ENCODE results near the gene SELENON. TPM values are rescaled to one million over a fixed set of nuclear protein-coding genes. Genes with fewer than 3 reads are reported as not detected.

SELENON gene
- total and polyA plus RNA-seq, 9 of the 15 experiments (the other 6 are each of a cell fraction or from before 2014, with no cell fraction given): 0.43 to 26.7 (median 7.0) TPM

DNA sequence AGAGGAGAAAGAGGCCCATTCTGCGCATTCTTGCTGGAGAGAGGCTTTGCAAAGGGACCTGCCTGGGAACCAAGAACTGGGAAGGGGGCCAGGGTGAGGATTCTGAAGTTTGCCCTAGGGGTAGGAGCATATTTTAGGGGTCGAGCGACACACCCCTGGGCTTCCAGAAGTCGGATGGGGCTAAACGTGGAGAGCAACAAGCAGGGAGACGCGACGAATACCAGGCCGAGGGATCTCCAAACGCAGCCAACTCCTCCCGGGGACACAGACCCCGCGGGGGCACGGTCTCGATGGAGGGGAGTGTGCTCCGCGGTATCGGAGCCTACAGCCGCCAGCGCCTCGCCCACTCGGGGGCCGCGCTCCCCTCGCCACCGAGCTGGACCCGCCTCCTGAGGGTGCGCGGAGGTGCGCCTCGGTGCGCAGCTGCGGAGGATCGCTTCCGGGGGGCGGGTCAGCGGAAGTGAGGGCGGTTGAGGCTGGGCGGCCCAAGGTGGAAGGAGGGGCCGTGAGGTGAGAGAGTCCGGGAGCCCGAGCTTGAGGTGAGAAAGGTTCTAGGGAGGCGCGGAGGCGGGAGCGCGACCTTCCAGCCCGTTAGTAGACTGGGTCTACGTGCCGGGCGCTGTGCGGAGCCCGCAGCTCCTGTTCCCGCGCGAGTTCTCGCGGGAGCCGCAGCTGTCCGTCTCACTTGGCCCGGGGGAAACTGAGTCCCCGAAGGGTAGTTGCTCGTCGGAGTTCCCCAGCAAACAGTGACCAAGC lies 19.7 kb downstream of the SELENON start, which contains the start of gene MTFR1L (continued):
- TF ChIP-seq ETS2 (tag; IDR thresholded peaks at IDR 0.05; ENCODE audit: borderline replicate concordance, poor library complexity, severe bottlenecking): no peak
- no peak for TF ChIP-seq ZNF146 (CRISPR knock-in tag; IDR thresholded peaks at IDR 0.05; ENCODE audit: unreplicated experiment)
- TF ChIP-seq RBM34 (IDR thresholded peaks at IDR 0.05; ENCODE audit: borderline replicate concordance, insufficient read depth, low read length): no peak
- TF ChIP-seq NEUROD1 (IDR thresholded peaks at IDR 0.05; ENCODE audit: borderline replicate concordance, low read depth, low read length, partially characterized antibody): no peak
- TF ChIP-seq CTBP1 (IDR thresholded peaks at IDR 0.05; ENCODE audit: borderline replicate concordance): peak; percentile 87
- TF ChIP-seq MYNN (IDR thresholded peaks at IDR 0.05): peak; percentile 49; the same call in 1 of the 2 replicates
- TF ChIP-seq MYNN (CRISPR knock-in tag; IDR thresholded peaks at IDR 0.05): no peak
- TF ChIP-seq ZNF134 (CRISPR knock-in tag; conservative IDR thresholded peaks at IDR 0.05): no peak
- TF ChIP-seq, protein P1, sequence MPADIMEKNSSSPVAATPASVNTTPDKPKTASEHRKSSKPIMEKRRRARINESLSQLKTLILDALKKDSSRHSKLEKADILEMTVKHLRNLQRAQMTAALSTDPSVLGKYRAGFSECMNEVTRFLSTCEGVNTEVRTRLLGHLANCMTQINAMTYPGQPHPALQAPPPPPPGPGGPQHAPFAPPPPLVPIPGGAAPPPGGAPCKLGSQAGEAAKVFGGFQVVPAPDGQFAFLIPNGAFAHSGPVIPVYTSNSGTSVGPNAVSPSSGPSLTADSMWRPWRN (IDR thresholded peaks at IDR 0.05; ENCODE audit: low read depth): no peak
- no peak for TF ChIP-seq NCOA2 (IDR thresholded peaks at IDR 0.05; ENCODE audit: partially characterized antibody in 2 of 2)
- no peak for TF ChIP-seq ZNF696 (CRISPR knock-in tag; conservative IDR thresholded peaks at IDR 0.05)
- TF ChIP-seq ZNF217 (CRISPR knock-in tag; IDR thresholded peaks at IDR 0.05): no peak
- no peak for TF ChIP-seq ZNF124 (CRISPR knock-in tag; IDR thresholded peaks at IDR 0.05)
- no peak for TF ChIP-seq HDAC3 (IDR thresholded peaks at IDR 0.05; ENCODE audit: borderline replicate concordance, partially characterized antibody)
- no peak for TF ChIP-seq RFX1 (IDR thresholded peaks at IDR 0.05)
- TF ChIP-seq, protein P2, sequence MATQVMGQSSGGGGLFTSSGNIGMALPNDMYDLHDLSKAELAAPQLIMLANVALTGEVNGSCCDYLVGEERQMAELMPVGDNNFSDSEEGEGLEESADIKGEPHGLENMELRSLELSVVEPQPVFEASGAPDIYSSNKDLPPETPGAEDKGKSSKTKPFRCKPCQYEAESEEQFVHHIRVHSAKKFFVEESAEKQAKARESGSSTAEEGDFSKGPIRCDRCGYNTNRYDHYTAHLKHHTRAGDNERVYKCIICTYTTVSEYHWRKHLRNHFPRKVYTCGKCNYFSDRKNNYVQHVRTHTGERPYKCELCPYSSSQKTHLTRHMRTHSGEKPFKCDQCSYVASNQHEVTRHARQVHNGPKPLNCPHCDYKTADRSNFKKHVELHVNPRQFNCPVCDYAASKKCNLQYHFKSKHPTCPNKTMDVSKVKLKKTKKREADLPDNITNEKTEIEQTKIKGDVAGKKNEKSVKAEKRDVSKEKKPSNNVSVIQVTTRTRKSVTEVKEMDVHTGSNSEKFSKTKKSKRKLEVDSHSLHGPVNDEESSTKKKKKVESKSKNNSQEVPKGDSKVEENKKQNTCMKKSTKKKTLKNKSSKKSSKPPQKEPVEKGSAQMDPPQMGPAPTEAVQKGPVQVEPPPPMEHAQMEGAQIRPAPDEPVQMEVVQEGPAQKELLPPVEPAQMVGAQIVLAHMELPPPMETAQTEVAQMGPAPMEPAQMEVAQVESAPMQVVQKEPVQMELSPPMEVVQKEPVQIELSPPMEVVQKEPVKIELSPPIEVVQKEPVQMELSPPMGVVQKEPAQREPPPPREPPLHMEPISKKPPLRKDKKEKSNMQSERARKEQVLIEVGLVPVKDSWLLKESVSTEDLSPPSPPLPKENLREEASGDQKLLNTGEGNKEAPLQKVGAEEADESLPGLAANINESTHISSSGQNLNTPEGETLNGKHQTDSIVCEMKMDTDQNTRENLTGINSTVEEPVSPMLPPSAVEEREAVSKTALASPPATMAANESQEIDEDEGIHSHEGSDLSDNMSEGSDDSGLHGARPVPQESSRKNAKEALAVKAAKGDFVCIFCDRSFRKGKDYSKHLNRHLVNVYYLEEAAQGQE (IDR thresholded peaks at IDR 0.05; ENCODE audit: borderline replicate concordance): no peak
- TF ChIP-seq, protein P2 (CRISPR knock-in tag; IDR thresholded peaks at IDR 0.05; ENCODE audit: low read depth): no peak
- TF ChIP-seq, protein P3, sequence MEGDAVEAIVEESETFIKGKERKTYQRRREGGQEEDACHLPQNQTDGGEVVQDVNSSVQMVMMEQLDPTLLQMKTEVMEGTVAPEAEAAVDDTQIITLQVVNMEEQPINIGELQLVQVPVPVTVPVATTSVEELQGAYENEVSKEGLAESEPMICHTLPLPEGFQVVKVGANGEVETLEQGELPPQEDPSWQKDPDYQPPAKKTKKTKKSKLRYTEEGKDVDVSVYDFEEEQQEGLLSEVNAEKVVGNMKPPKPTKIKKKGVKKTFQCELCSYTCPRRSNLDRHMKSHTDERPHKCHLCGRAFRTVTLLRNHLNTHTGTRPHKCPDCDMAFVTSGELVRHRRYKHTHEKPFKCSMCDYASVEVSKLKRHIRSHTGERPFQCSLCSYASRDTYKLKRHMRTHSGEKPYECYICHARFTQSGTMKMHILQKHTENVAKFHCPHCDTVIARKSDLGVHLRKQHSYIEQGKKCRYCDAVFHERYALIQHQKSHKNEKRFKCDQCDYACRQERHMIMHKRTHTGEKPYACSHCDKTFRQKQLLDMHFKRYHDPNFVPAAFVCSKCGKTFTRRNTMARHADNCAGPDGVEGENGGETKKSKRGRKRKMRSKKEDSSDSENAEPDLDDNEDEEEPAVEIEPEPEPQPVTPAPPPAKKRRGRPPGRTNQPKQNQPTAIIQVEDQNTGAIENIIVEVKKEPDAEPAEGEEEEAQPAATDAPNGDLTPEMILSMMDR (IDR thresholded peaks at IDR 0.05 in 2 of 3, conservative IDR thresholded peaks at IDR 0.05 in 1 of 3; ENCODE audit: insufficient read depth in 2 of 3, low read depth in 1 of 3, low read length in 3 of 3): no peak

Data from K562 (cell line).